HG02970 (cell line): ENCODE measurements around the gene FOXP3.

Source experiments
- ATAC-seq: cut with Tn5 transposase; IDR thresholded peaks from one replicate; pipeline ENCODE4 v1.9.1; 2021; ENCODE audit warnings: mild to moderate bottlenecking, moderate library complexity, moderate number of reproducible peaks; ENCODE audit not compliant: unreplicated experiment, low FRiP score

FOXP3 gene

GRCh38 chrX:49227726-49228125 is 36.8 kb downstream of the FOXP3 start:
- ATAC-seq: no peak

- ATAC-seq: no peak
These were observed 37.6 kb downstream of the FOXP3 start for GRCh38 chrX:49226946-49227345.

DNA sequence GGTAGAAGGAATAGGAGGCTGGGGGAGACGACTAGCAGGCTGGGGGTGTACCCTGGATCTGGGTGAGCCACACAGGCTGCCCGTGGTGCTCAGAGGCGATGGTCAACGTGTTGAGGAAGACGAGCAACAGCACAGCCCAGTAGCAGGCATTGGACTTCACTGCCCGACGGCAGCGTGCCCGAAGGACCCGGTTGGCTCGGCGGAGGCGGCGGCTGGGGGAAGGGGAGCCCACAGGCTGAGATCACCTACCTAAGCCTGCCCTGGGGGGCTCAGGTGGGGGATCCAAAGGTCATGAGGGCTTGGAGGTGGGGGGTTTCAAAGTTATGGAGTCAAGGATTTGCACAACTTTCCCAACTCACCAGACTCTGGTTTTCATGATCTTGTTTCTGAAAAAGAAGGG is 38.7 kb downstream of the FOXP3 start:
- no peak for ATAC-seq

DNA sequence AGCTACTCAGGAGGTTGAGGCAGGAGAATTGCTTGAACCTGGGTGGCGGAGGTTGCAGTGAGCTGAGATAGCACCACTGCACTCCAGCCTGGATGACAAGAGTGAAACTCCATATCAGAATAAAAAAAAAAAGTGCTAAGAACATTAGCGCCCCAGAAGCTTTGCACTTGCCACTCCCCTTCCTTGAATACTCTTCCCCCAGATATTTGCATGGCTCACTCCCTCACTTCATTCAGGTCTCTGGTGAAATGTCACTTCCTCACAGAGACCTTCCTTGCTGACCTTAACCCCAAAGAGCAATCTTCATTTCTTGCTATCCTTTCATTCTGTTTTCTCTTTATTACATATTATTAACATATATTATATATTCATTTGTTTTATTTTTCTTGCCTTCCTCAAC is 42.6 kb downstream of the FOXP3 start:
- no peak for ATAC-seq

DNA sequence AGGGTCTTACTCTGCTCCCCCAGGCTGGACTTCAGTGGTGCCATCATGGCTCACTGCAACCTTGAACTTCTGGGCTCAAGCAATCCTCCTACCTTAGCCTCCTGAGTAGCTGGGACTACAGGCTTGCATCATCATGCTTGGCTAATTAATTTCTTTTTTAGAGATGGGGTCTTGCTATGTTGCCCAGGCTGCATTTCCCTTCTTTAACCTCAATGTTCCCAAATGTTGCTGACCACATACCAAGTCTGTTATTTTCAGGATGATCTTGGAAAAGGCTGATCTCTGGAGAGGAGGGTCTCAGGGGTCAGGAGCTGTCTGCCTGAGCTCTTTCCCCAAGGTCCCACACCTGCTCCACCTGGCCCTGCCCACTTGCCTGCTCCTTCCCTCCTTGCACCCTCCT is 44.4 kb downstream of the FOXP3 start:
- no peak for ATAC-seq

DNA sequence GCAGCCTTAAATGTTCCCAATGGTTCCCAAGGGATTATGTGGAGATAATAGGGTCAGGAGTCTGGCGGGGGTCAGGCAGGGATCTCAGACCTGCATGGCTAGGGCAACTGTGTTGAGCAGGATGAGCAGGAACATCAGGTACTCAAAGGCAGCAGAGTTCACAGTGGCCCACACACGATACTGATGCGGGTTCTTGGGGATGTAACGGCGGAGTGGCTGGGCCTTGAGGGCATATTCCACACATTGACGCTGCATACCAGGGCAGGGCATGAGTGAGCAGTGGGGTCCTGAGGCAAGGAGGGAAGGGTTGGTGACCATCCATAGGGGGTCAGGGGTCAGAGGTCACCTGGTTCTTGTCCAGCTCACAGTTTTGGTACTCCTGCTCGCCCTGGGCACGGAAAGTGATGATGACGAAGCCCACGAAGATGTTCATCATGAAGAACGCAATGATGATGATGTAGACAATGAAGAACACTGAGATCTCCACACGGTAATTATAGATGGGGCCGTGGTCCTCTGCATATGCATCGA is 49.4 kb downstream of the FOXP3 start:
- ATAC-seq: no peak

- ATAC-seq: no peak
These were observed 50.1 kb downstream of the FOXP3 start for GRCh38 chrX:49214416-49214815.

GRCh38 chrX:49212861-49213260 is 51.6 kb downstream of the FOXP3 start:
- ATAC-seq: no peak

DNA sequence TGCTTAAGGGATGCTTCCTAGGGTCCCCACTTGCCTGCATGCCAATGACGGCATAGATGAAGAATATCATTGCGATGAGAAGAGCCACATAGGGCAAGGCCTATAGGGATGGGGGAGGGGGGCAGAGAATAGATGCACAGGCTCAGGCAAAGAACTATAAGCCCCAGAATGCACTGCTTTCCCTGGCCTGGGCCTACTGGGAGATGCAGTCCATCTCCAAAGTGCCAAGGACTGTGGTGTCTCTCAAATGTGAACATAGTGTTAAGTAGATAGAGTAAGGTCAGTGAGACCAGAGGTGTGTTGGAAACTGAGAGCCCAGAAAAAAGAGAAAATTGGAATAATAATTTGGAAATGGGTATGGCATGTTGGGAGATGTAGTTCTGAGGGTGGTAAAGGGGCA is 52.3 kb downstream of the FOXP3 start:
- no peak for ATAC-seq

- no peak for ATAC-seq
These were observed 53.4 kb downstream of the FOXP3 start for GRCh38 chrX:49211074-49211473.

DNA sequence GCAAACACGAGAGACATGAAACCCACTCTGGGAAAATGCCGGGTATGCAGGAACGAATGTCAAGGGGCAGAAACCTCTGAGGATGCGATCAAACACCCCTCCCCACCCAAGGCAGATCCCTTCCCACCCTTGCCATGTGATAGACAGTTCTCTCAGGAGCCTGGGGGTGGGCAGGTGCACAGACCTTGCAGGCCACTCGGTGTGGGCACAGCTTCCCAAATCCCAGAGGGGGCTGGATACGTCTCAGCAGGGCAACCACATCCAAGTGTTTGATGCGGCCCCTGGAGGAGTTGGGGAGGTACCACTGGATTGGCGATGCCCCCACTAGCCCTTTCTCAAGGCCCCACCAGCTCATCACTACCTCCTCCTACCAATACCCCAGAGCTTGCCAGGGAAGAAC is 54.1 kb downstream of the FOXP3 start:
- ATAC-seq: no peak

- ATAC-seq: no peak
These were observed 54.9 kb downstream of the FOXP3 start for GRCh38 chrX:49209434-49210251.

GRCh38 chrX:49208399-49208798 is 56.1 kb downstream of the FOXP3 start:
- ATAC-seq: no peak

DNA sequence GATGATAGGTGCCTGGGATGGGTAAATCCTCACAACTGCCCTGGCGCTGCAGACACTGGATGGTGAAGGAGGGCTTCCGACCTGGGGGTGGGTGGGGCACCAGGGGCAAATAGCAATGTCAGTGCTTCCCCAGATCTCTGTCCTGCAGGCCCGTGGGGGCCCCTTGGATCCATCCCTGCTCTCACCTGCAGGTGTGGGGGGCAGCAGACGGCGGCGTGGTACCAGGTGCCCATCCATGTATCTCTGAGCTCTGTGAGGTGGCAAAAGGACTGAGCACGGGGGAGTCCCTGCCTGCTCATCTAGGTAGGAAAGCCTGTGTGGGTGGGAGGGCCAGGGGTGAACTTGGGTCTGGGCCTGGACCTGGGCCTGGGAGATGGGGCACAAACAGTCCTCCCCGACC is 58.0 kb downstream of the FOXP3 start:
- ATAC-seq: no peak

DNA sequence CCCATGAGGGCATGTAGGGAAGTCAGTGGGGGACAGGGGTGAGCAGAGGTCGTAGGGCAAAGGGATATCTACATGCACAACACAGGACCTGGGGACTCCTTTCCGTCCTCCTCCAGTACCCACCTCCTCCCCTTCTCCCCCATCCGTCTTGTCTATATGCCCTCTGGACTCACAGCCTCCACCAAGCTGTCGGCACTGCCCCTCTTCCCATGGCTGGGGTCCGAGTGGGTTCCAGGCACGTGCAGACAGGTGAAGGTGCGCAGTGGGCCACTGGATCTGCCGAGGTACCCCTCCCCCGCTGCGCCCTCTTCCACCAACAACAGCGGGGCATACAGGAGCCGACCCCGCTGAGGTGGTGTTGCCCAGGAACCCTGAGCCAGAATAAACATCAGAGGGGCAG is 59.1 kb downstream of the FOXP3 start:
- no peak for ATAC-seq

GRCh38 chrX:49204709-49205108 is 59.8 kb downstream of the FOXP3 start:
- ATAC-seq: no peak

DNA sequence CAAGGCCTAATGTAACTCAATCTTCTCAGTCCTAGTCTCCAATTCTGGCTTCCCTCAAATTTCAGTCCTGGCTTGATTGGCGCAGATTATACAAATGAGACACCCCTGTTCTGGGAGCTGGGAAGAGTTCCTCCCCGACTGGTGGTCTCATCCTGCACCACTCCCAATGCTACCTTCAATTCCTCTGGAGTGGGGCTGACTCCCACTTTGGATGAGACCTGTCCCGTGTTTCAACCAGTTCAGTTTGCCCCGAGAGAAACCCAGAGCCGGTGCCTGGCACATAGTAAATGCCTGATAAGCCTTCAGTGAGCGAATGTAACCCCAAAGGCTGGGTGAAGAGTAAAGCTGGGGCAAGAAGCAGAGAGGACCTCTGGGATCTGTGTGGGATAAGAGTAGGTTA is 60.5 kb downstream of the FOXP3 start:
- no peak for ATAC-seq

DNA sequence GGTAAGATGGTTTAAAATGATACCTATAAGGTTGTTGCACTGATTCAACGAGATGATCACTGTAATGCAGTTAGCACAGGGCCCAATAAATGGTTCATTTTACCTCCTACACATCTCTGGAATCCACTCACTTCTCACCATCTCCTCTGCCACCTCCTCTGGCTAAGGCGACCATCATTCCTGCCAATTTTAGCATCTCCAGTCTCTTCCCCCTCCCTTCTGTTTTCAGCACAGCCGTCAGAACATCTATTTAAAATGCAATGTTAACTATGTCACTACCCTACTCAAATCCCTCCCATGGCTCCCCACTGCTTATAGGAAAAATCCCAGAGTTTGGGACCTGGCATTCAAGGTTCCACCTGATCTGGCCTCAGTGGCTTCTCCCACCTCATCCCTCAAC is 61.0 kb downstream of the FOXP3 start:
- ATAC-seq: no peak

GRCh38 chrX:49202022-49202421 is 62.5 kb downstream of the FOXP3 start:
- no peak for ATAC-seq
